ENCODE results near the gene HERC4.
"Not testable (repeated sequence)": the region's sequence is repeated elsewhere in the genome, so short reads cannot be mapped to it uniquely, and the experiment has no call there.

HERC4 gene

GRCh38 chr10:68049289-68050078 is 25.6 kb downstream of the HERC4 start:
- in situ Hi-C loops (cut with HindIII; ENCODE audit: low sequenced_read_pairs) = loop anchor here (5.0 kb wide), 1 partner anchor 92 kb away; no protein-coding TSS in a partner anchor

GRCh38 chr10:68047554-68048327 is 27.3 kb downstream of the HERC4 start:
- in situ Hi-C loops (cut with HindIII; ENCODE audit: low sequenced_read_pairs) = no loop called here

DNA sequence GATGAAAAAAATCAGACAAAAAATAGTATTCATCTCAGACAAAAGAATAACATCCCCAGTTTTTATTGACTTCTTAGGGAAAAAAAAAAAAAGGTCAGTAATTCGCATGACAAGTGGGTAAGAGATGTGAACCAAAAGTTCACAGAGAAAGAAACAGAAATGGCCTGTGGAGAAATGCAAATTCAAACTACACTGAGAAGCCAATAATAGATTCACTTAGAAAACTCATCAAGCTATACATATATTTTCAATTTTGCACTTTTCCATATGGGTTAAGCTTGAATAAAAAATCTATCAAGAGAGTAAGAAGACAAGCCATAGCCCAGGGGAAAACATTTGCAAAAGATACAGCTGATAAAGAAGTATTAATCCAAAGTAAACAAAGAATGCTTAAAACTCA is 28.0 kb downstream of the HERC4 start:
- in situ Hi-C loops (cut with HindIII; ENCODE audit: low sequenced_read_pairs) = no loop called here

- in situ Hi-C loops (cut with HindIII; ENCODE audit: low sequenced_read_pairs) = no loop called here
Measured at GRCh38 chr10:68046642-68047041, 28.4 kb downstream of the HERC4 start.

DNA sequence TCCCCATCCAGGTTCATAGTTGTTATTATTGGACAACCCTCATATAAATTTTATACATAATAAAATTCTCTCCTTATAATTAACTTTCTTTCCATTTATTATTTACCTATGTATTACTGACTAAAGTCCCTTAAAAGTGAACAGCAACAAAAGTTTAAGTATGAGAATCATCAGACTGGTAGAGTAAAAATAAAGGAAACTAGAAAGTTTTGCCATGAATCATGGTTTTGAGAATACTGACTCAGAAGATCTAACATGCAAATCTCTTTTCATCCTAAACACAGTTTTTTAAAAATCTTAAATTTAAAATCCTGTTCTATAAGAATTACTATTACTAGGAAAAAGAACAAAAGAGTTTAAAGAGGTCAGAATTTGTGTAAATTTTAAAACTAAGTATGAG is 32.1 kb downstream of the HERC4 start:
- in situ Hi-C loops (cut with HindIII; ENCODE audit: low sequenced_read_pairs) = no loop called here

DNA sequence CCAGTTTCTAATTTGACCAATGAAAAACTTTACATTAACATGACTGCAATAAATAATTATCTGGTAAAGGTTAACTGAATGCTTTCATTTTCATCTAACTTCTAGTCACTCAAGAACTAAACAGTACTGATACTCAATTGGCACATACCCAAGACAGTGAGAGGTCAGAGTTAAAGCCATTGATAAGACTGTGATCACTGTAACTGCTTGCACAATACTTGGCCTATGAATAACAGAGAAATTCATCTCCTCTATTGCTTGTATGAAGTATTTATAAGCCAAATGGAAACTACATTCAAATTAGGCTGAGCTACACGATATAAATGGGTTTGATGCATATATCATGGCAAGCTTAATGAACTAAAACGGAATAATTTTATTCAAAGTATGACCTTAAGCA is 43.0 kb downstream of the HERC4 start:
- in situ Hi-C loops (cut with HindIII; ENCODE audit: low sequenced_read_pairs) = no loop called here

DNA sequence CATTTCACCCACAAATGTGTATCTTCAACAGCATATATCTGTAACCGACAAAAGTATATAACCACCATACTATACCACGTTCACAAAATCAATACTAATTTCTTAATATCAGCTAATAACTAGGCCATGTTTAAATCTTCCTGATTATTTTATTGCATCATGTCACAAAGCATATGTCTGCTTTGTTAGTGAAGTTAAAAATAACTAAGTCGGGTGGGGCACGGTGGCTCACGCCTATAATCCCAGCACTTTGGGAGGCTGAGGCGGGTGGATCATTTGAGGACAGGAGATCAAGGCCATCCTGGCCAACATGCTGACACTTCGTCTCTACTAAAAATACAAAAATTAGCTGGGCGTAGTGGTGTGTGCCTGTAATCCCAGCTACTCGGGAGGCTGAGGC is 47.7 kb downstream of the HERC4 start:
- in situ Hi-C loops (cut with HindIII; ENCODE audit: low sequenced_read_pairs) = no loop called here

DNA sequence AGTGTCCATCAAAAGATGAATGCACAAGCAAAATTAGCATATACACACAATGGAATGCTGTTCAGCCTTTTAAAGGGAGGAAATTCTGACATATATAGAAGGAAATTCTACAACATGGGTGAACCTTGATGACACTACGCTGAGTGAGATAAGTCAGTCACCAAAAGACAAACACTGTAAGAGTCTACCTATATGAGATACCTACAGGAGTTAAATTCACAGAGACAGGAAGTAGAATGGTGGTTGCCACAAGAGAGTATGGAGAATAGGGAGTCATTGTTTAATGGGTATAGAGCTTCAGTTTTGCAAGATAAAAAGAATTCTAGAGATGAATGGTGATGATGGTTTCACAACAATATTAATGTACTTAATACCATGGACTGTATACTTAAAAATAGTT is 51.8 kb downstream of the HERC4 start:
- in situ Hi-C loops (cut with HindIII; ENCODE audit: low sequenced_read_pairs) = no loop called here

- in situ Hi-C loops (cut with HindIII; ENCODE audit: low sequenced_read_pairs) = not testable (repeated sequence)
Measured at GRCh38 chr10:68022324-68022723, 52.8 kb downstream of the HERC4 start.

GRCh38 chr10:68016519-68016918 is 58.6 kb downstream of the HERC4 start:
- in situ Hi-C loops (cut with HindIII; ENCODE audit: low sequenced_read_pairs) = not testable (repeated sequence)

- in situ Hi-C loops (cut with HindIII; ENCODE audit: low sequenced_read_pairs) = loop anchor here (5.0 kb wide), 2 partner anchors 68 to 97 kb away; partner anchors contain the start of gene MYPN
Measured at GRCh38 chr10:68010426-68010940, 64.6 kb downstream of the HERC4 start.

DNA sequence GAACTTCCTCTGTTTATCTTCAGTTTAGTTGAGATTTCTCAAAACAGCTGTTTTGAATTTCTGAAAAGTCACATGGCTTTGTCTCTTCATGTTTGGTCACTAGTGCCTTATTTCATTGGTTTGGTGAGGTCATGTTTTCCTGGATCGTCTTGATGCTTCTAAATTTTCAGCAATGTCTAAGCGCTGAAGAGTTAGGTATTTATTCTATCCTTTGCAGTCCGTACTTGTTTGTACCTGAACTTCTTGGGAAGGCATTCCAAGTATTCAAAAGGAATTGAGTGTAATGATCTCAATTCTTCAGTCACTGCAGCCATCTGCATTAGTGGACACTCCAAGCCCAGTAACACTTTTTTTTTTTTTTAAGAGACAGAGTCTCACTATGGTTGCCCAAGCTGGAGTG is 67.7 kb downstream of the HERC4 start:
- in situ Hi-C loops (cut with HindIII; ENCODE audit: low sequenced_read_pairs) = no loop called here

- in situ Hi-C loops (cut with HindIII; ENCODE audit: low sequenced_read_pairs) = no loop called here
Measured at GRCh38 chr10:68001539-68001938, 73.5 kb downstream of the HERC4 start.

GRCh38 chr10:68001000-68001399 is 74.1 kb downstream of the HERC4 start:
- in situ Hi-C loops (cut with HindIII; ENCODE audit: low sequenced_read_pairs) = no loop called here

DNA sequence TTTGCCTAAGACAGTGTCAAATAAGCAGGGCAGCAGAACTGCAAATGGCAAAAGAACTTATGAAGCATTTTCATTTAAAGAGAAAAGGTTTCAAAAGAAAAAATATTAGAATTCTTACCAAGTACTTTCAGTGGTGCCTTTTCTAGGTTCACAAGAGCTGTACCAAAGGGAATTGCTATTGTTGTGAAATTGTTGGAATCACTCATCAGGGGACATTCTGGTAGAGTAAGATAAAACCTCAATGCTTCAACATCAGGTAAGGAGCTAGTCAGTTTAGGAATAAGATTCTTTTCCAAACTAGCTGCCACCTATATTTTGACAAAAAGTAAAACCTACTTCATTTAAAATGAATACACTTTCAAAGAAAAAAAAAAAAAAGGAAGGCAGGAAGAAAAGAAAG is 85.0 kb downstream of the HERC4 start:
- in situ Hi-C loops (cut with HindIII; ENCODE audit: low sequenced_read_pairs) = no loop called here

- in situ Hi-C loops (cut with HindIII; ENCODE audit: low sequenced_read_pairs) = no loop called here
Measured at GRCh38 chr10:67988606-67989005, 86.5 kb downstream of the HERC4 start.

- in situ Hi-C loops (cut with HindIII; ENCODE audit: low sequenced_read_pairs) = not testable (repeated sequence)
Measured at GRCh38 chr10:67982603-67983002, 92.5 kb downstream of the HERC4 start.

DNA sequence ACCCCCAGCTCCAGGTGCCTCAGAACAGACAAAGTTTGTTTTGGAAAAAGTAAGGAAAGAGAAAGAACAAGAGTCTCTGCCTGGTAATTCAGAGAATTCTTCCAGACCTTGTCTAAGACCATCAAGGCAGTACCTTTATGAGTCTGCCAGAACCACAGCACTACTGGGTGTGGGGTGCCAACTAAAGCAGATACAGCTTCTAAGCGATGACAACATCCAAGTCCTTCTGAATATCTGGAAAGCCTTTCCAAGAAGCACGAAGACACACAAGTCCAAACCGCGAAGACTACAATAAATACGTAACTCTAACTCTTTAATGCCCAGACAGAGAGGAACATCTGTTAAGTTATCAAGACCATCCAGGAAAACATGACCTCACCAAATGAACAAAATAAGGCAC is 96.3 kb downstream of the HERC4 start:
- in situ Hi-C loops (cut with HindIII; ENCODE audit: low sequenced_read_pairs) = no loop called here

- in situ Hi-C loops (cut with HindIII; ENCODE audit: low sequenced_read_pairs) = no loop called here
Measured at GRCh38 chr10:67977251-67977650, 97.8 kb downstream of the HERC4 start.

DNA sequence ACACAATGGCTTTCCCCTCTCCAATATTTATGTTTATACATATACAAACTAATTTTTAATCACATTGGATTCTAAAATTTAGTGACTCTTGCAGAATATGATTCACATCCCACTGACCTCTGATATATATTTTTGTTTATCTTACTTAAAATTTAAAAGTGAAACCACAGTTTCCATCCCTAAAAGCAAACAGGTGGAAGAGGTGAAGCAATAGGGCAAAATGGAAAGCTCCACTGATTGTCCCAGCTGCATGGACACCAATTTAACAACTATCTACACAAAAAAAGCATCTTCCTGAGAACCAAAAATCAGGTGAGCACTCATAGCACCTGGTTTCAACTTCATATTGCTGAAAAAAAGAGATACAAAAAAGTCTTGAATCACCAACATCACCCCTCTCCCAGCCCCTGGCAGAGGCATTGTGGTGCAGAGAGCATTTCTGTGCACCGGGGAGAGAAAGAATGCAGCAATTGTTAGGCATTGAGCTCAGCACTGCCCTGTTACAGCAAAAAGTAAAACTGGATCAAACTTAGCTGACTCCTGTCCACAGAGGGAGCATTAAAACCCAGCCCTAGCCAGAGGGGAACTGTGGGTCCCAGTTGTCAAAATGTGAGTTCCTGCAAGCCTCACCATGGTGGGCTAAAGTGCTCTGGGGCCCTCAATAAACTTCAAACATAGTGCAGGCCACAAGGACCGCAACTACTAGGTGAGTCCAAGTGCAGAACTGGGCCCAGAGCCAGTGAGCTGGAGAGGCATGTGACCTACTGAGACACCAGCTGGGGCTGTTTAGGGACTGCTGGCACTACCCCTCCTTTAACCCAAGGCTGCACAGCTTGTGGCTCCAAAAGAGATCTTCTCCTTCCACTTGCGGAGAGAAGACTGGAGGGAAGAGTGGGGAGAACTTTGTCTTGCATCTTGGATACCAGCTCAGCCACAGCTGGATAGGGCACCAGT is 98.5 kb downstream of the HERC4 start:
- in situ Hi-C loops (cut with HindIII; ENCODE audit: low sequenced_read_pairs) = no loop called here

DNA sequence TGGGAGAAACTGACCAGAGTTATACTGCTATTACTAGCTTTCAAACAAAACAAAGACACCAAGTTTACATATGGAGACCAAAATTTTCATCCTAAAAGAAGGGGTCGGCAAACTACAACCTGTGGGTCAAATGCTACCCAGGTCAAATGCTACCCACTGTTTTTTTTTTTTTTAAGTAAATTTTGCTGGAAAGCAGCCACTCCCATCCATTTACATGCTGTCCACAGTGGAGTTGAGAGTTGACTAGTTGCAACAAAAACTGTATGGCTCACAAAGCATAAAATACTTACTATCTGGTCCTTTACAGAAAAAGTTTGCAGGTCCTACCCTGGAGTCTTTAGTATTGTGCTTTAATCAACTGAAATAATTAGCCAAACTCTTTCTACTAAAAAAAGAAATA is 99.2 kb downstream of the HERC4 start:
- in situ Hi-C loops (cut with HindIII; ENCODE audit: low sequenced_read_pairs) = no loop called here
